PFSK-1 (cell line): ENCODE results near the gene TCF4.

ENCODE experiments used
- FOXP2 ChIP-seq: optimal IDR thresholded peaks from 2 replicates; pipeline ENCODE3; 2011; ENCODE audit warnings: borderline replicate concordance, control low read depth, inconsistent platforms; ENCODE audit not compliant: insufficient read depth; ENCODE audit errors: extremely low read length, extremely low read depth
- POLR2AphosphoS5 ChIP-seq: IDR thresholded peaks from 2 replicates; pipeline ENCODE4 v1.6.1; 2012; ENCODE audit warnings: low read depth, mild to moderate bottlenecking, control low read depth, low read length, moderate library complexity
- SIN3A ChIP-seq: IDR thresholded peaks from 2 replicates; pipeline ENCODE4 v1.6.1; 2012; ENCODE audit warnings: mild to moderate bottlenecking, low read length, moderate library complexity, borderline replicate concordance; ENCODE audit not compliant: insufficient read depth
- TAF1 ChIP-seq: IDR thresholded peaks from 2 replicates; pipeline ENCODE4 v1.6.1; 2012; ENCODE audit warnings: low read length, control low read depth, borderline replicate concordance; ENCODE audit not compliant: insufficient read depth
- TF ChIP-seq, protein P1 (sequence below), 2 experiments: IDR thresholded peaks; 2 replicates each; pipeline versions ENCODE4 v1.6.1 to v1.8.0; 2011 to 2012; ENCODE audit warnings: low read depth in 2 of 2, low read length in 2 of 2, control low read depth in 1 of 2, inconsistent platforms in 1 of 2, mild to moderate bottlenecking in 1 of 2, moderate library complexity in 1 of 2; ENCODE audit not compliant: insufficient read depth in 1 of 2

The TCF4 gene

DNA sequence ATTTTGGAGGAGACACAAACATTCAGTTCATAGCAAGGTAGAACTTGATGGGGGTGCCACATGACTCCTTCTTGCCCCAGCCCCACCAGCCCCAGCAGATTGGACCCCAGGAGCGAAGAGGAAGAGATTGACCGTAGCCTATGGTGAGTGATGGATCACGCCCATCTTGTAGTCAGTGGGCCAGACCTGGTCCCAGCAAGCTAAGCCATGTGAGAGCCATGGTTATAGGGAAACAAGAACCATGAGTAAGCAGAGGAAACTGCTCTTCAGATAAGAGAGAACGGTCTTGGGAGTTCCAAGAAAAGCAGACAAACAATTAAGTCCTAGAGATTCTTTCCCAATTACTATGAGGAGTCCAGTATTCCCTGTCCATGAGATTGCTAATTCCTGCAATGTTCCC lies 4.6 kb upstream of the TCF4 start:
- TF ChIP-seq POLR2AphosphoS5 = no peak
- TF ChIP-seq TAF1 = no peak
- TF ChIP-seq FOXP2 = no peak
- TF ChIP-seq SIN3A = no peak
- TF ChIP-seq, protein P1, sequence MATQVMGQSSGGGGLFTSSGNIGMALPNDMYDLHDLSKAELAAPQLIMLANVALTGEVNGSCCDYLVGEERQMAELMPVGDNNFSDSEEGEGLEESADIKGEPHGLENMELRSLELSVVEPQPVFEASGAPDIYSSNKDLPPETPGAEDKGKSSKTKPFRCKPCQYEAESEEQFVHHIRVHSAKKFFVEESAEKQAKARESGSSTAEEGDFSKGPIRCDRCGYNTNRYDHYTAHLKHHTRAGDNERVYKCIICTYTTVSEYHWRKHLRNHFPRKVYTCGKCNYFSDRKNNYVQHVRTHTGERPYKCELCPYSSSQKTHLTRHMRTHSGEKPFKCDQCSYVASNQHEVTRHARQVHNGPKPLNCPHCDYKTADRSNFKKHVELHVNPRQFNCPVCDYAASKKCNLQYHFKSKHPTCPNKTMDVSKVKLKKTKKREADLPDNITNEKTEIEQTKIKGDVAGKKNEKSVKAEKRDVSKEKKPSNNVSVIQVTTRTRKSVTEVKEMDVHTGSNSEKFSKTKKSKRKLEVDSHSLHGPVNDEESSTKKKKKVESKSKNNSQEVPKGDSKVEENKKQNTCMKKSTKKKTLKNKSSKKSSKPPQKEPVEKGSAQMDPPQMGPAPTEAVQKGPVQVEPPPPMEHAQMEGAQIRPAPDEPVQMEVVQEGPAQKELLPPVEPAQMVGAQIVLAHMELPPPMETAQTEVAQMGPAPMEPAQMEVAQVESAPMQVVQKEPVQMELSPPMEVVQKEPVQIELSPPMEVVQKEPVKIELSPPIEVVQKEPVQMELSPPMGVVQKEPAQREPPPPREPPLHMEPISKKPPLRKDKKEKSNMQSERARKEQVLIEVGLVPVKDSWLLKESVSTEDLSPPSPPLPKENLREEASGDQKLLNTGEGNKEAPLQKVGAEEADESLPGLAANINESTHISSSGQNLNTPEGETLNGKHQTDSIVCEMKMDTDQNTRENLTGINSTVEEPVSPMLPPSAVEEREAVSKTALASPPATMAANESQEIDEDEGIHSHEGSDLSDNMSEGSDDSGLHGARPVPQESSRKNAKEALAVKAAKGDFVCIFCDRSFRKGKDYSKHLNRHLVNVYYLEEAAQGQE (IDR thresholded peaks at IDR 0.05; ENCODE audit: insufficient read depth in 1 of 2, low read depth in 2 of 2, low read length in 2 of 2) = no peak

DNA sequence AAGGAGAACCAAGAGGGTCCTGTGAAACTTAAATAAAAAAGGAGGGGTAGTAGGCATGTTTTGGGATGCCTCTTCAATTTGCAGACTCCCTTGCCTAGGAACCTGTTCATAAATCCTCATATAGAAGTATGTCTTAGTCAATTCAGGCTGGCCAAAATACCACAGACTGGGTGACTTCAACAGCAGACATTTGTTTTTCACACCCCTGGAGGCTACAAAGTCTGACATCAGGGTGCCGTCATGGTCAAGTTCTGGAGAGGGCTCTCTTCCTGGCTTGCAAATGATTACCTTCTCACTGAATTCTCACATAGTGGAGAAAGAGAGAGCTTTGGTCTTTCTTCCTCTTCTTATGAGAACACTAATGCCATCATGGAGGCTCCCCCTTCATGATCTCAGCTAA lies 4.1 kb upstream of the TCF4 start:
- no peak for TF ChIP-seq TAF1
- no peak for TF ChIP-seq FOXP2
- no peak for TF ChIP-seq POLR2AphosphoS5
- TF ChIP-seq SIN3A = no peak
- TF ChIP-seq, protein P1 (IDR thresholded peaks at IDR 0.05; ENCODE audit: insufficient read depth in 1 of 2, low read depth in 2 of 2, low read length in 2 of 2) = no peak

DNA sequence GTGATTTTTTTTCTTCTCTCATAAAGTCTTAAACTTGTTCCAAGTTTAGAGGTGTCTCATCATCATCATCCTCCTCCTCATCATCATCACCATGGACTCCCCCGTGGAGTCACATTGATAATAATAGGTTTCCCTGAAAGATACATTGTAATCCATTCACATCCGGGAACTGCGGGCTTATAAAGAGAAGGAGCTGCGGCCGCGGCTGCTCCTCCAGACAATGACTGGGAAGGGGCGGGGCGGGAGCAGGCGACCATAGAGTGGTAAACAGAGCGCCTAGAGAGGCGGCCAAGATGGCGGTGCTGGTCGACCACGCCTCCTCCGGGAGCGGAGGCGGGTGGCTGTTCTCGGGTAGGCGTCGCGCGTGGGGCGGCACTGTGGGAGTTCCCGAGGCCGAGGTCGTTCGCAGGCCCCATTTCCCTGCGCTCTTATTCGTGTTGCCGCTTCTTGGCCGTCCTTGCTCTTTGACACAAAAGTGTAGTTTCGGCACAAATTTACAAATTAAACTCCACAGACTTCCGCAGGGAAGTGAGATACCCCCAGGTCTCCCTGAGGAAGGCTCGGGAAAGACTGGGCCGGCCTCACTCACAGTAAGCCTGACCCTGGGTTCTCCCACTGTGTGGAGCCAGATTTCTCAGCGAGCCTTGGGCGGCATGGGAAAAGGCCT lies 1.8 kb upstream of the TCF4 start:
- TF ChIP-seq TAF1 (peak; percentile 96), POLR2AphosphoS5 (peak; percentile 83), FOXP2 (peak; percentile 99), SIN3A (peak; percentile 80)
- TF ChIP-seq, protein P1 (IDR thresholded peaks at IDR 0.05; ENCODE audit: insufficient read depth in 1 of 2, low read depth in 2 of 2, low read length in 2 of 2) = peak in 1 of 2 experiments; percentile 8; a peak in 1 of 4 replicates

DNA sequence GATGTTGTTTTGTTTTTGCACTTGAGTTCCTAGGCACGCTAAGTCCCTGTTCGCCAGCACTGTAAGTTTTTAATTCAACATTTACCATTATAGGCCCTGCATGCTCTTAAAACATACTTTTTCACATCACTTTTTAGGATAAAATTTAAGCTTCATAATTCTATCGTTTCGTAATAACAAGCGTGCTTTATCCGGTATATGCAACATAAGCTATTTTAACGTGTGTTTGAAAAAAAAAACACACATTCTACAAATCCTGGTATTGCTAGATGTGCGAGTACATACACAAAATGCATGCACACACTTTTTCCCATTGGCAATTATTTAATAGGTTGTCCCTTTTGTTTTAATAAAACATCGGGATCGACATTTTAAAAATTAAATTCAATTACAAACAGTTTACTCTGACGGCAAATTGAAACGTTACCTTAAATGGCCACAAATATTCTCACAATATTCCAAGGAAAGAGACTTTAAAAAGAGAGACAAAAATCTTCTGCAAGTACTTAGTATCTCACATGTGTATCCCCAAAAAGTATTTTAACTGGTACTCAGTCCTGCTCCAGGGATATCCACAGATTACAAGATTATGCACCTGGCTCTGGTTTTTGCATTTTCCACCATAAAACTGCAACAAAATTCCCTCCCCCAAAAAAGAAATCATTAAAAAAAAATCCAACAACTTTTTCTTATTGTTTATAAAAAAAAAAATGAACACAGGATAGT lies 1.0 kb upstream of the TCF4 start:
- TF ChIP-seq TAF1 = no peak
- no peak for TF ChIP-seq POLR2AphosphoS5
- TF ChIP-seq SIN3A = no peak
- TF ChIP-seq FOXP2 = no peak
- TF ChIP-seq, protein P1 (IDR thresholded peaks at IDR 0.05; ENCODE audit: insufficient read depth in 1 of 2, low read depth in 2 of 2, low read length in 2 of 2) = no peak
